Keratinocyte (primary cell): Measurements from ENCODE around the gene MICAL2. TPM values are rescaled to one million over a fixed set of nuclear protein-coding genes. Genes with fewer than 3 reads are reported as not detected.

Experiments
- DNase-seq: peaks from one replicate; pipeline ENCODE4 v3.0.0-alpha.2; 2011; ENCODE audit warnings: low read depth, missing footprints, low spot score
- FAIRE-seq: peaks from 2 replicates; lab custom pipeline; 2011; peaks lifted over from hg19 to GRCh38; lab: Jason Lieb, UNC
- H2AFZ ChIP-seq: 2 replicates; pipeline ENCODE4 v1.6.0; 2012; ENCODE audit warnings: low read length, control low read depth, inconsistent platforms; ENCODE audit not compliant: control insufficient read depth
- H3K27ac ChIP-seq: 2 replicates; pipeline ENCODE4 v1.5.1; 2011; ENCODE audit warnings: low read length; ENCODE audit not compliant: control insufficient read depth, insufficient read depth
- H3K27me3 ChIP-seq: 3 replicates; pipeline ENCODE4 v1.6.0; 2011; ENCODE audit warnings: low read length; ENCODE audit not compliant: control insufficient read depth, insufficient read depth; ENCODE audit errors: extremely low read depth
- H3K36me3 ChIP-seq, 2 experiments: 2 replicates in 1 of 2; 3 replicates in 1 of 2; pipeline ENCODE4 v1.5.1; 2011; ENCODE audit warnings: low read length in 2 of 2, mild to moderate bottlenecking in 1 of 2; ENCODE audit not compliant: control insufficient read depth in 2 of 2, insufficient read depth in 2 of 2; ENCODE audit errors: extremely low read depth in 1 of 2
- H3K4me1 ChIP-seq: 3 replicates; pipeline ENCODE4 v1.5.1; 2011; ENCODE audit warnings: low read length; ENCODE audit not compliant: control insufficient read depth, insufficient read depth; ENCODE audit errors: extremely low read depth
- H3K4me2 ChIP-seq: 3 replicates; pipeline ENCODE4 v1.6.0; 2011; ENCODE audit warnings: low read depth, low read length; ENCODE audit not compliant: control insufficient read depth, insufficient read depth; ENCODE audit errors: extremely low read depth
- H3K4me3 ChIP-seq, 3 experiments: fragments of 200-600 bp in 1 of 3; sonication (generic) in 1 of 3; 2 replicates in 2 of 3; 3 replicates in 1 of 3; pipeline ENCODE4 v1.5.1; 2011 to 2016; ENCODE audit warnings: low read length in 3 of 3, mild to moderate bottlenecking in 3 of 3, control low read depth in 2 of 3, inconsistent platforms in 1 of 3, low read depth in 1 of 3, mixed read lengths in 1 of 3, mixed run types in 1 of 3, moderate library complexity in 1 of 3; ENCODE audit not compliant: control insufficient read depth in 2 of 3, insufficient read depth in 2 of 3; ENCODE audit errors: extremely low read depth in 1 of 3
- H3K79me2 ChIP-seq: 2 replicates; pipeline ENCODE4 v1.6.0; 2012; ENCODE audit warnings: low read length; ENCODE audit not compliant: control insufficient read depth, insufficient read depth
- H3K9ac ChIP-seq: 3 replicates; pipeline ENCODE4 v1.6.0; 2011; ENCODE audit warnings: low read length; ENCODE audit not compliant: control insufficient read depth, insufficient read depth; ENCODE audit errors: extremely low read depth
- H3K9me1 ChIP-seq: 3 replicates; pipeline ENCODE4 v1.6.0; 2011; ENCODE audit warnings: low read length; ENCODE audit not compliant: control insufficient read depth, insufficient read depth; ENCODE audit errors: extremely low read depth
- H3K9me3 ChIP-seq: 2 replicates; pipeline ENCODE4 v1.5.1; 2012; ENCODE audit warnings: low read depth, low read length; ENCODE audit not compliant: control insufficient read depth
- H4K20me1 ChIP-seq: 3 replicates; pipeline ENCODE4 v1.6.0; 2011; ENCODE audit warnings: low read length; ENCODE audit not compliant: control insufficient read depth, insufficient read depth; ENCODE audit errors: extremely low read depth
- CTCF ChIP-seq, 3 experiments: IDR thresholded peaks in 1 of 3; conservative IDR thresholded peaks in 1 of 3; optimal IDR thresholded peaks in 1 of 3; 2 replicates in 2 of 3; 3 replicates in 1 of 3; pipeline versions ENCODE3 to v1.5.1; 2011; ENCODE audit warnings: low read length in 3 of 3, mild to moderate bottlenecking in 3 of 3, moderate library complexity in 2 of 3, control low read depth in 1 of 3, inconsistent platforms in 1 of 3; ENCODE audit not compliant: insufficient read depth in 2 of 3; ENCODE audit errors: extremely low read depth in 1 of 3
- EZH2 ChIP-seq: IDR thresholded peaks from one replicate; pipeline ENCODE4 v1.6.1; 2012; ENCODE audit warnings: inconsistent platforms, mild to moderate bottlenecking, low read length, moderate library complexity
- dilution Hi-C: fragments of 300-500 bp; cut with MboI; formaldehyde crosslinking; loops from one replicate; pipeline ENCODE4 v1.7.0; 2020; ENCODE audit warnings: low sequenced_read_pairs; ENCODE audit not compliant: extremely low pct_ligation_motif_present
- polyA plus RNA-seq, 5 experiments: library from polyadenylated mRNA; depleted of rRNA in 3 of 5; stranded (reverse) in 3 of 5; stranded (forward) in 1 of 5; unstranded in 1 of 5; fragments of >200 nt; gene quantifications; 1 replicate in 1 of 5; 2 replicates in 3 of 5; 3 replicates in 1 of 5; pipeline versions ENCODE4 v1.2.1 to v1.2.3, GENCODE V29; 2011 to 2012; ENCODE audit warnings: missing spikeins in 2 of 5, low read depth in 1 of 5, low replicate concordance in 1 of 5

The MICAL2 gene
- polyA plus RNA-seq, 1 donor (not counting 4 experiments of a cell fraction or from before 2014, with no cell fraction given), result 83.9 TPM

DNA sequence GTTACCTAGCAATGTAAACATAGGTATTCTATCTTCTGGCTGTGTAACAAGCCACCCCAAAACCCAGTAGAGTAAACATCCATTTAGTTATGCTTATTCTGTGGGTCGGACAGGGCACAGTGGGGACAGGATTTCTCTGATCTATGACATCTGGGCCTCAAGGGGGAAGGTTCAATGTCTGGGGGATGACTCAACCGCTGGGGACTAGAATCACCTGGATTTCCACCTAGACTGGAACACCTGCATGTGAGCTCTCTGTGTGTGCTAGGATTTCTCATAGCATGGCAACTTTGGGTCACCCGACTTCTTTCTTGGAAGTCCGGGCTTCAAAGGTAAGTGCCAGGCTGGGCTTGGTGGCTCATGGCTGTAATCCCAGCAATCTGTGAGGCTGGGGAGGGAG, 36.5 kb upstream of the MICAL2 start:
- H4K20me1 ChIP-seq, result no peaks in the 10 kb centered on the region
- H3K4me3 ChIP-seq, result no peak overlapping the region
- H3K9me1 ChIP-seq, result no peaks in the 10 kb centered on the region
- no peaks in the 10 kb centered on the region for H3K79me2 ChIP-seq
- no peak overlapping the region for H3K27ac ChIP-seq
- DNase-seq (no peak), FAIRE-seq (no peak)
- no peaks in the 10 kb centered on the region for H3K36me3 ChIP-seq
- no peak for TF ChIP-seq EZH2
- TF ChIP-seq CTCF (optimal IDR thresholded peaks at IDR 0.05 in 1 of 3, IDR thresholded peaks at IDR 0.05 in 1 of 3, conservative IDR thresholded peaks at IDR 0.05 in 1 of 3; ENCODE audit: extremely low read depth in 1 of 3, insufficient read depth in 2 of 3, low read length in 3 of 3), result no peak
- peaks cover 38% of the 10 kb centered on the region for H3K4me1 ChIP-seq
- H3K9ac ChIP-seq, result no peak overlapping the region
- H3K4me2 ChIP-seq, result no peak overlapping the region
- H3K9me3 ChIP-seq, result peaks cover 7% of the 10 kb centered on the region
- H2AFZ ChIP-seq, result no peak overlapping the region
- H3K27me3 ChIP-seq, result no peaks in the 10 kb centered on the region
- dilution Hi-C loops, result no loop called here

GRCh38 chr11:12074529-12075195, 35.7 kb upstream of the MICAL2 start:
- DNase-seq, result no peak
- dilution Hi-C loops, result no loop called here

More at GRCh38 chr11:12074529-12075195, 35.7 kb upstream of the MICAL2 start:
- TF ChIP-seq EZH2 (no peak), CTCF (optimal IDR thresholded peaks at IDR 0.05 in 1 of 3, IDR thresholded peaks at IDR 0.05 in 1 of 3, conservative IDR thresholded peaks at IDR 0.05 in 1 of 3; ENCODE audit: extremely low read depth in 1 of 3, insufficient read depth in 2 of 3, low read length in 3 of 3) (no peak)
- Histone ChIP-seq H3K27ac (peak overlapping the region; percentile 99), H3K27me3 (no peaks in the 10 kb centered on the region), H3K4me2 (no peak overlapping the region), H2AFZ (no peak overlapping the region), H4K20me1 (no peaks in the 10 kb centered on the region), H3K9me3 (peaks cover 7% of the 10 kb centered on the region), H3K4me3 (no peak overlapping the region), H3K36me3 (no peaks in the 10 kb centered on the region), H3K9ac (peak overlapping the region; percentile 76), H3K79me2 (no peaks in the 10 kb centered on the region), H3K4me1 (peaks cover 43% of the 10 kb centered on the region), H3K9me1 (no peaks in the 10 kb centered on the region)
- FAIRE-seq, result peak; percentile 58
